H9 (cell line): Measurements from ENCODE around the gene WDR87. TPM values are rescaled to one million over a fixed set of nuclear protein-coding genes. Genes with fewer than 3 reads are reported as not detected.
A peak's percentile ranks its signal among the peaks of the same experiment; 100 is the strongest.

Experiments
- DNase-seq: peaks from one replicate; pipeline ENCODE4 v3.0.0-alpha.2; 2017
- H2AFZ ChIP-seq: one replicate; pipeline ENCODE4 v1.6.1; 2013; ENCODE audit warnings: mild to moderate bottlenecking, low read length, control low read depth, moderate library complexity
- H2AK5ac ChIP-seq: 2 replicates; pipeline ENCODE4 v1.6.1; 2013; ENCODE audit warnings: low read length, control low read depth, mixed read lengths; ENCODE audit not compliant: insufficient read length
- H2BK120ac ChIP-seq: one replicate; pipeline ENCODE4 v1.6.1; 2013; ENCODE audit warnings: low read depth, mild to moderate bottlenecking, low read length, control low read depth, inconsistent platforms; ENCODE audit not compliant: poor library complexity, severe bottlenecking
- H2BK12ac ChIP-seq: 2 replicates; pipeline ENCODE4 v1.6.1; 2013; ENCODE audit warnings: low read length, control low read depth, mixed read lengths, low read depth; ENCODE audit not compliant: insufficient read length
- H2BK15ac ChIP-seq: 2 replicates; pipeline ENCODE4 v1.6.1; 2013; ENCODE audit warnings: low read depth, low read length, control low read depth
- H2BK20ac ChIP-seq: one replicate; pipeline ENCODE4 v1.6.1; 2013; ENCODE audit warnings: low read depth, mild to moderate bottlenecking, low read length, control low read depth, inconsistent platforms; ENCODE audit not compliant: poor library complexity, severe bottlenecking
- H2BK5ac ChIP-seq: 2 replicates; pipeline ENCODE4 v1.6.1; 2013; ENCODE audit warnings: low read length, control low read depth, mixed read lengths; ENCODE audit not compliant: insufficient read length
- H3K14ac ChIP-seq: 2 replicates; pipeline ENCODE4 v1.6.1; 2013; ENCODE audit warnings: low read length, control low read depth; ENCODE audit not compliant: insufficient read depth
- H3K18ac ChIP-seq: 2 replicates; pipeline ENCODE4 v1.6.1; 2013; ENCODE audit warnings: low read depth, mild to moderate bottlenecking, mixed read lengths, low read length, control low read depth; ENCODE audit not compliant: insufficient read length
- H3K23ac ChIP-seq: 2 replicates; pipeline ENCODE4 v1.6.1; 2013; ENCODE audit warnings: low read length, control low read depth, mixed read lengths, low read depth; ENCODE audit not compliant: insufficient read length
- H3K23me2 ChIP-seq: 2 replicates; pipeline ENCODE4 v1.6.1; 2013; ENCODE audit warnings: low read depth, mild to moderate bottlenecking, mixed read lengths, low read length, control low read depth; ENCODE audit not compliant: insufficient read length, poor library complexity, severe bottlenecking
- H3K27ac ChIP-seq: 2 replicates; pipeline ENCODE4 v1.5.1; 2013; ENCODE audit warnings: low read length, control low read depth, mixed read lengths, low read depth; ENCODE audit not compliant: insufficient read length
- H3K27me3 ChIP-seq: 2 replicates; pipeline ENCODE4 v1.6.1; 2013; ENCODE audit warnings: low read length, control low read depth, inconsistent platforms; ENCODE audit not compliant: insufficient read depth
- H3K4ac ChIP-seq: 2 replicates; pipeline ENCODE4 v1.6.1; 2013; ENCODE audit warnings: low read depth, mild to moderate bottlenecking, control low read depth, inconsistent platforms, low read length, moderate library complexity
- H3K4me1 ChIP-seq: 2 replicates; pipeline ENCODE4 v1.6.1; 2013; ENCODE audit warnings: low read length, control low read depth, inconsistent platforms; ENCODE audit not compliant: insufficient read depth
- H3K4me2 ChIP-seq: 2 replicates; pipeline ENCODE4 v1.6.1; 2013; ENCODE audit warnings: low read length, control low read depth, mixed read lengths; ENCODE audit not compliant: insufficient read length, insufficient read depth
- H3K56ac ChIP-seq: 2 replicates; pipeline ENCODE4 v1.6.1; 2013; ENCODE audit warnings: low read depth, mild to moderate bottlenecking, mixed read lengths, low read length, control low read depth; ENCODE audit not compliant: insufficient read length
- H3K79me1 ChIP-seq: 2 replicates; pipeline ENCODE4 v1.6.1; 2013; ENCODE audit warnings: low read depth, mild to moderate bottlenecking, moderate library complexity, low read length, control low read depth, inconsistent platforms; ENCODE audit not compliant: insufficient read depth, poor library complexity, severe bottlenecking
- H3K79me2 ChIP-seq: 2 replicates; pipeline ENCODE4 v1.6.1; 2013; ENCODE audit warnings: low read length, control low read depth, inconsistent platforms; ENCODE audit not compliant: insufficient read depth
- H3K9ac ChIP-seq: 2 replicates; pipeline ENCODE4 v1.6.1; 2013; ENCODE audit warnings: low read length, control low read depth, mixed read lengths; ENCODE audit not compliant: insufficient read length; ENCODE audit errors: extremely low read depth
- H3K9me3 ChIP-seq: one replicate; pipeline ENCODE4 v1.6.1; 2013; ENCODE audit warnings: low read depth, low read length, inconsistent platforms; ENCODE audit not compliant: control insufficient read depth
- H3T11ph ChIP-seq: one replicate; pipeline ENCODE4 v1.6.1; 2013; ENCODE audit warnings: mild to moderate bottlenecking, low read length, control low read depth, inconsistent platforms
- H4K20me1 ChIP-seq: one replicate; pipeline ENCODE4 v1.6.1; 2013; ENCODE audit not compliant: control insufficient read depth, insufficient read length, insufficient read depth
- H4K5ac ChIP-seq: 2 replicates; pipeline ENCODE4 v1.6.1; 2013; ENCODE audit warnings: low read depth, mild to moderate bottlenecking, mixed read lengths, low read length, control low read depth; ENCODE audit not compliant: insufficient read length
- H4K8ac ChIP-seq: replicated peaks from 2 replicates; pipeline ENCODE4 v1.6.1; 2013; ENCODE audit warnings: low read length, control low read depth, mixed read lengths, low read depth; ENCODE audit not compliant: insufficient read length
- H4K91ac ChIP-seq: 2 replicates; pipeline ENCODE4 v1.6.1; 2013; ENCODE audit warnings: low read depth, mild to moderate bottlenecking, moderate library complexity, mixed read lengths, low read length, control low read depth; ENCODE audit not compliant: insufficient read length
- H3K27ac Mint-ChIP-seq, 3 experiments: 2 replicates in 2 of 3; 3 replicates in 1 of 3; pipeline ENCODE4 v1.8.0; 2020 to 2021; ENCODE audit warnings: mixed read lengths in 3 of 3, mild to moderate bottlenecking in 1 of 3, moderate library complexity in 1 of 3
- H3K27me3 Mint-ChIP-seq: 2 replicates; pipeline ENCODE4 v1.8.0; 2021; ENCODE audit warnings: low read depth, mild to moderate bottlenecking, moderate library complexity, mixed read lengths
- H3K36me3 Mint-ChIP-seq, 3 experiments: 2 replicates in 2 of 3; 3 replicates in 1 of 3; pipeline ENCODE4 v1.8.0; 2020 to 2021; ENCODE audit warnings: low read depth in 3 of 3, mixed read lengths in 3 of 3; ENCODE audit not compliant: insufficient read depth in 1 of 3
- H3K4me1 Mint-ChIP-seq, 2 experiments: 2 replicates each; pipeline ENCODE4 v1.8.0; 2020; ENCODE audit warnings: mixed read lengths in 2 of 2
- H3K4me3 Mint-ChIP-seq, 2 experiments: 2 replicates in 1 of 2; 3 replicates in 1 of 2; pipeline ENCODE4 v1.8.0; 2020 to 2021; ENCODE audit warnings: mild to moderate bottlenecking in 2 of 2, mixed read lengths in 2 of 2, moderate library complexity in 1 of 2
- H3K9me3 Mint-ChIP-seq, 2 experiments: 2 replicates in 1 of 2; 3 replicates in 1 of 2; pipeline ENCODE4 v1.8.0; 2020; ENCODE audit warnings: mild to moderate bottlenecking in 2 of 2, mixed read lengths in 2 of 2, moderate library complexity in 1 of 2
- CTCF ChIP-seq: fragments of 200-600 bp; sonication (generic); conservative IDR thresholded peaks from 3 replicates; pipeline ENCODE4 v1.8.0; 2021; ENCODE audit warnings: antibody characterized with exemption, mild to moderate bottlenecking
- WGBS: extraction: QIAGEN DNeasy Blood & Tissue Kit; methylation state at CpG from one replicate; pipeline ENCODE4 v1.1.7; 2013; ENCODE audit warnings: missing lambda C conversion rate, low lambda C conversion rate, mixed read lengths; ENCODE audit not compliant: insufficient read length; ENCODE audit errors: extremely low coverage; 5-methylcytosine and 5-hydroxymethylcytosine counted together
- total RNA-seq: library from RNA; stranded (reverse); gene quantifications from 2 replicates; pipeline ENCODE4 v1.2.1, GENCODE V29; 2021

Gene WDR87
- total RNA-seq, 1 experiment from 2014 or later = not detected

DNA sequence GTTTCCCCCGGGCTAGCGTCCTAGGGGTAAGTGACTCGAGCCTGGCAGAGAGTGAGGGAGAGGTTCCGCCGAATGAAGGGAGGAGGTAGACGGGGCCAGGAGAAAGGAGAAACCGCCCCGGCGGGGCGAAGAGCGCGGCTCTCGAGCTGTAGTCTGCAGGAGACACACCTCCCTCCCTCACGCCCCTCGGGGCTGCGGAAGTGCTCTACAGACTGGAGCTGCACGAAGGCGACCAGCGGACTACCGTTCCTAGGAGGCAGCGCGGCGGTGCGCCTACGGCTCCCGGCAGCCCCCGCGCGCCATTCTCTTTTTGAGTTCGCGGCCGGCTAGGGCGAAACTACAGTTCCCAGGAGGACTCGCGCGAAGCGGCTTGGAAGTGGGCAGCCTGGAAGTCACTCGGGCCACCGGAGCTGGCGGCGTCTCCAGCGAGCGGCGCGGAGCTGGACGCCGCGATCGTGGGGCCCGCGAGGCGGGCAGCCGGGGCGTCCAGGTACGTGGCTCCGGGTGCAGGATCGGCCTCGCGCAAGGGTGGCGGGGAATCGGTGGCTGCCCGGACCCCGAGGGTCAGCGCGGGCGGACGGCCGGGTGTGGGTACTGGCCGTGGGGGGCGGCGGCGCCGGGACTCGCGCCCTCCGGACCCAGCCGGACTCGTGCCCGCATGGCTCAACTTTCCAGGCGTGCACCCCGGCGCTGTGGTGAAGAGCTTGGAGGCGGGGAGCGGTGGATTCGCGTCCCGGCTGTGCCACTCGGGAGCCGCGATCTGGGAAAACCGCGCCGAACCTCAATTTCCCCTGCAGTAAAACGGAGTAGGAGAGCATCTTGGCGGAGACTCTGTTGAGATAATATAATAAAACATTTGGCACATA lies 708 bp upstream of the WDR87 start, which contains the start of gene SIPA1L3:
TSS of gene SIPA1L3 (plus strand) at position 340 of the 866 bp plus-strand sequence. CDS start 174,358 bp downstream, outside the sequence.
- Mint-ChIP-seq H3K4me3 (peak within 1 kb of the TSS; percentile 87 to 93), H3K27me3 (no peaks in the 10 kb centered on the region), H3K9me3 (no peaks in the 10 kb centered on the region; a peak in 1 of 5 replicates), H3K27ac (peak within 1 kb of the TSS; percentile 96 to 99 (median 97)), H3K36me3 (peaks cover 0 to 3% (median 2%) of the 10 kb centered on the region in 3 experiments; a peak in 4 of 7 replicates), H3K4me1 (peaks cover 33 to 36% of the 10 kb centered on the region in 2 experiments)
- H2BK120ac ChIP-seq = no peak within 1 kb of the TSS
- no peaks in the 10 kb centered on the region for H4K20me1 ChIP-seq
- no peak within 1 kb of the TSS for H2AK5ac ChIP-seq
- H3K4me2 ChIP-seq = peak within 1 kb of the TSS; percentile 93
- no CpG with 5 or more reads among the region's 95 CpGs for WGBS
- peak; percentile 98 for DNase-seq
- H3K4me1 ChIP-seq = peaks cover 13% of the 10 kb centered on the region; the same call in 1 of the 2 replicates
- peak within 1 kb of the TSS; percentile 81 for H3K14ac ChIP-seq
- no peak within 1 kb of the TSS for H4K8ac ChIP-seq
- no peak within 1 kb of the TSS for H2BK20ac ChIP-seq
- no peak within 1 kb of the TSS for H3K4ac ChIP-seq
- H3K56ac ChIP-seq = no peak within 1 kb of the TSS
- H2AFZ ChIP-seq = no peak within 1 kb of the TSS
- no peak within 1 kb of the TSS for H2BK5ac ChIP-seq
- no peak within 1 kb of the TSS for H3K23ac ChIP-seq
- no peak within 1 kb of the TSS for H2BK12ac ChIP-seq
- H3K23me2 ChIP-seq = peaks cover 10% of the 10 kb centered on the region
- peaks cover 11% of the 10 kb centered on the region; the same call in 1 of the 2 replicates for H3K79me2 ChIP-seq
- H3K27me3 ChIP-seq = no peaks in the 10 kb centered on the region
- H3K79me1 ChIP-seq = no peaks in the 10 kb centered on the region
- no peak within 1 kb of the TSS for H4K5ac ChIP-seq
- H3K9me3 ChIP-seq = no peaks in the 10 kb centered on the region
- no peak for TF ChIP-seq CTCF
- H3K9ac ChIP-seq = peak within 1 kb of the TSS; percentile 62
- H3K27ac ChIP-seq = peak within 1 kb of the TSS; percentile 32
- H2BK15ac ChIP-seq = no peak within 1 kb of the TSS
- H3T11ph ChIP-seq = no peak within 1 kb of the TSS
- peak within 1 kb of the TSS; percentile 12 for H3K18ac ChIP-seq
- H4K91ac ChIP-seq = no peak within 1 kb of the TSS
